Small intestine (tissue), 7 donors: ENCODE data around the gene TMED1. TPM values are rescaled to one million over a fixed set of nuclear protein-coding genes. Genes with fewer than 3 reads are reported as not detected.
"Not testable (repeated sequence)": the region's sequence is repeated elsewhere in the genome, so short reads cannot be mapped to it uniquely, and the experiment has no call there.

ENCODE experiments used
- DNase-seq, 2 donors: peaks; one replicate each; pipeline versions ENCODE4 v3.0.0 to v3.0.0-alpha.2; 2013
- FAIRE-seq: peaks from 2 replicates; lab custom pipeline; 2012; peaks lifted over from hg19 to GRCh38; lab: Jason Lieb, UNC
- H3K27ac ChIP-seq, 3 donors: one replicate each; pipeline ENCODE4 v1.5.1; 2013; ENCODE audit warnings: low read length in 2 of 3, mild to moderate bottlenecking in 2 of 3, control low read depth in 1 of 3, inconsistent platforms in 1 of 3, low read depth in 1 of 3, moderate library complexity in 1 of 3
- H3K27me3 ChIP-seq, 3 donors: one replicate each; pipeline ENCODE4 v1.6.1; 2013; ENCODE audit warnings: low read length in 3 of 3, inconsistent platforms in 1 of 3; ENCODE audit not compliant: control insufficient read depth in 3 of 3, insufficient read depth in 3 of 3
- H3K36me3 ChIP-seq, 3 donors: one replicate each; pipeline ENCODE4 v1.6.1; 2013; ENCODE audit warnings: low read length in 3 of 3, inconsistent platforms in 1 of 3, low read depth in 1 of 3, mild to moderate bottlenecking in 1 of 3, moderate library complexity in 1 of 3; ENCODE audit not compliant: control insufficient read depth in 3 of 3, insufficient read depth in 2 of 3
- H3K4me1 ChIP-seq, 3 donors: one replicate each; pipeline ENCODE4 v1.6.1; 2013; ENCODE audit warnings: low read length in 2 of 3, inconsistent platforms in 1 of 3, low read depth in 1 of 3, mild to moderate bottlenecking in 1 of 3, moderate library complexity in 1 of 3; ENCODE audit not compliant: control insufficient read depth in 3 of 3, insufficient read depth in 2 of 3
- H3K4me3 ChIP-seq, 3 donors: one replicate each; pipeline ENCODE4 v1.5.1; 2013; ENCODE audit warnings: low read length in 3 of 3, control low read depth in 1 of 3, inconsistent platforms in 1 of 3, low read depth in 1 of 3, mild to moderate bottlenecking in 1 of 3, moderate library complexity in 1 of 3
- H3K9me3 ChIP-seq, 2 donors: one replicate each; pipeline ENCODE4 v1.6.1; 2013; ENCODE audit warnings: low read depth in 1 of 2, low read length in 1 of 2; ENCODE audit not compliant: control insufficient read depth in 2 of 2, insufficient read depth in 1 of 2
- WGBS, 3 donors: extraction: QIAGEN DNeasy Blood & Tissue Kit; methylation state at CpG; one replicate each; pipeline ENCODE4 v1.1.7; 2013; 5-methylcytosine and 5-hydroxymethylcytosine counted together
- polyA plus RNA-seq, 4 donors: library from polyadenylated mRNA; stranded (reverse) in 3 of 4; unstranded in 1 of 4; fragments of 200-250 nt in 3 of 4; fragments of 120-200 nt in 1 of 4; gene quantifications; one replicate each; pipeline versions ENCODE4 v1.2.1 to v1.2.3, GENCODE V29; 2013
- donor health status: healthy with polysubstance abuse.
- donor health status: control.
- donor health status: control.
- donor health status: Bipolar disorder and iron deficiency.
- donor health status: healthy.

Gene TMED1
- polyA plus RNA-seq, 4 donors = 21.0 to 31.7 (median 25.6) TPM

DNA sequence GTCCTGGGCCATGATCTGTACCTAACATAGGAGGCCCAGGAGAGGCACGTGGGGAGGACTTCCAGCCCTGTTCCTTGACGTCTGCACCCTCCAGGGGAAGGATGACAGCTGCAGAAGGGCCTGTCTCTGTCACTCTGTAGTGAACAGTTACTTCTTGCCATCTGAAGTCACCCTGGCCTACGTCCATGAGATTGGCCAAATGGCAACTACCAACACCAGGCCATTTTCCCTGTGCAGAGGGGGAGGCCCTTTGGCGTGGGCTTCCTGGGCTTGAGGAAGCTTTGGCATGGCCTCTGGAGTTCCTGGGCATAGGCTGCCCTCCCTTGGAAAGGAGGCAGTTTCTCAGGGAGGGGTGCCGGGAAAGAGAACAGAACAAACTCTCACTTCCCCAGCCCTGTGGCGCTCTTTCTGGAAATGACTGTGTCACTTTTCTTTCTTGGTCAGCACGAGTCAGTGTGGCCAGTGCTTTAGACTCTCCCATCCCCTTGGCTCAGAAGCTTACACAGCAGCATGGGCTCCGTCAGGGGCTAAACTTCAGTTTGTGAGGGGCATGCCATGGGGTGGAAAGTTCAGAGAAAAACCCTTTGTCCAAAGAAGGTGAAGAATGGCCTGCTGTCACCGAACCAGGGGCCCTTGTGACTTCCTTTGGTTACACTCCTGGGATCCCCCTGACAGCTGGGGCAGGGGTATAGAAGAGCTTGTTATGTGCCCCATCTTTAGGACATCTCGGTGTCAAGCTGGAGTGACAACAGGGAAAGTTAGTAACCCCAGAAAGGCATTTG, 40.6 kb upstream of the TMED1 start:
- no peak for FAIRE-seq
- H3K4me3 ChIP-seq = no peak overlapping the region
- H3K4me1 ChIP-seq = peaks cover 0 to 14% (median 7%) of the 10 kb centered on the region in 3 donors
- H3K9me3 ChIP-seq = peaks cover 0 to 6% of the 10 kb centered on the region in 2 donors
- H3K36me3 ChIP-seq = peaks cover 0 to 50% (median 0%) of the 10 kb centered on the region in 3 donors
- WGBS, 3 donors = 68 to 90% (median 70%) methylated on average over 10 of the region's 10 CpGs
- no peaks in the 10 kb centered on the region for H3K27me3 ChIP-seq
- peak overlapping the region in 1 of 3 donors; percentile 22 for H3K27ac ChIP-seq
- no peak for DNase-seq

DNA sequence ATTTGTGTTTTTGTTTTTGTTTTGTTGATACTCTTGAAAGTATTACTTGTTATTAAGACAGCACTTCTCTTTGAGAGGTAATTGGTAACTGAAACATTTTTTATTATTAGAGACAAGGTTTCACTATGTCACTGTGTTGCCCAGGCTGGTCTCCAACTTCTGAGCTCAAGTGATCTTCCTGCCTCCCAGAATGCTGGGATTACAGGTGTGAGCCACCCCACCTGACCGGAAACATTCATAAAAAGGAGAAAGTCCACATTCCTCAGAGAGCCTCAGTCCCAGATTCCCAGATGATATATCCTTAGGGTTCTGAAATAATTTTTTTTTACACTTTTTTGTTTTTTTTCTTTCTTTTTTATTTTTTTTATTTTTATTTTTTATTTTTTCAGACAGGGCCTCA, 38.0 kb upstream of the TMED1 start:
- peaks cover 0 to 14% (median 7%) of the 10 kb centered on the region in 3 donors for H3K4me1 ChIP-seq
- 18 to 62% (median 35%) methylated on average over 1 of the region's 1 CpG for WGBS, 3 donors
- H3K27ac ChIP-seq = peak overlapping the region in 2 of 3 donors; percentile 5 to 18
- DNase-seq (peak; percentile 66 to 86), FAIRE-seq (no peak)
- H3K36me3 ChIP-seq = peaks cover 0 to 30% (median 0%) of the 10 kb centered on the region in 3 donors
- H3K27me3 ChIP-seq = no peaks in the 10 kb centered on the region
- peaks cover 0 to 5% of the 10 kb centered on the region in 2 donors for H3K9me3 ChIP-seq
- H3K4me3 ChIP-seq = no peak overlapping the region

DNA sequence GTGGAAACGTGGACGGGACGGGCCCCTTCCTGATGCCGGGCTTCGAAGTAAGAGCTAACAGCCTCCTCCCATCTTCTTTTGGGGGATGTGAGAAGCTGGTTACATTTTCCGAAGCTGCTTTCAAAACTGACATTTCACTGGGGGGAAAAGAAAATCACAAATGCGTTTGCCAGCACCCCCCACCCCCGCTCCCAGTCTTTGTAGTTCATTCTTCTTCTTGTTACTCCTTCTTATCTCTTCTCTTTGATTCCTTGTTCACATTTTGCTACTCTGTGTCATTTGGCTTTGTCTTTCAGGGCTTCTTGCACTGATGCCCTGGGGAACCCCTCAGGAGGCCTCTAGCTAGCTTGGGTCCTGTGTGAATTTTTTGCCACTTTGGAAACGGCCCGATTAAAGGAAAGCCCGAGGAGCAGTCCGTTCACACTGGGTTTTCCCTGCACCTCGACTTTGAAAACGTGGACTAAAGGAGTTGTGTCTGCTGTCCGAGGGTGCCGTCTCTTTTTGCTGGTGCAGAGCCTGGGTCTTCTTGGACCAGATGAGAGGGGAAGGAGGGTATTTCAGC, 36.6 kb upstream of the TMED1 start:
- H3K27ac ChIP-seq = peak overlapping the region in 2 of 3 donors; percentile 48 to 84
- no peak for FAIRE-seq
- peak; percentile 25 to 55 for DNase-seq

DNA sequence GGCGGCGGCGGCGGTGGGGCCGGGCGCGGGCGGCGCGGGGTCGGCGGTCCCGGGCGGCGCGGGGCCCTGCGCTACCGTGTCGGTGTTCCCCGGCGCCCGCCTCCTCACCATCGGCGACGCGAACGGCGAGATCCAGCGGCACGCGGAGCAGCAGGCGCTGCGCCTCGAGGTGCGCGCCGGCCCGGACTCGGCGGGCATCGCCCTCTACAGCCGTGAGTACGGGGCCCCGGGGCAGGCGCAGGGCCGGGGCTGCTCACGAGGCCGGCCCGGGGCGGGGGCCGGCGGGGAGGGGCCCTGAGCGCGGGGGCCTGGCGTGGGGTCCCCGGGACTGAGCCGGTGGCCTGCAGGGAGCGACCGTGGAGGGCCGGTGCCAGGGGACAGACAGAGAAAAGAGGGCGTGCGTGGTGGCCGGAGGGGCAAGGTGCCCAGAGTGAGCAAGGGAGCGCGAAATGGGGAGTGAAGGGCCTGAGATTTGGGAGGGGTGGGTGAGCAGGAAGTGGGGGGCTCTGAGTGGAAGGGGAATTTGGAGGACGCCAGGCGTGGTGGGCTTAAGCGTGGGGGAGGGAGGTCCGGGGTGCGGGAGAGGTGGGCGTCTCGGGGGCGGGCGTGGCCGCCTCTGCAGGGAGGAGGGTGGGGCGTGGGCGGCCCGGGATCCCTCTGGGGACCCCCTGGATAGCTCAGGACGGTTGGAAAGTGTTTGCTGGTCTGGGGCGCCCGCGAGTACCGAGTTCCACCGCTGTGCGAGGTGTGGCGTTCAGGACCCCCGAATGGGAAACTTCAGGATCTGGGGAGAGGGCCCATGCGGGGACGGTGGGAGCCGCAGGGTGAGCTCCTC, 35.9 kb upstream of the TMED1 start:
- whole genome bisulfite sequencing, 3 donors = 0 to 1% (median 0%) methylated on average over 30 to 90 of the region's 90 CpGs
- no peak for FAIRE-seq

More for the DNA sequence above, 36.6 kb upstream of the TMED1 start:
- WGBS, 3 donors = 8 to 11% (median 8%) methylated on average over 13 to 16 of the region's 16 CpGs
- H3K9me3 ChIP-seq = no peaks in the 10 kb centered on the region
- H3K36me3 ChIP-seq = peaks cover 0 to 24% (median 0%) of the 10 kb centered on the region in 3 donors
- H3K27me3 ChIP-seq = no peaks in the 10 kb centered on the region
- H3K4me3 ChIP-seq = peak overlapping the region; percentile 78 to 95 (median 83)
- peaks cover 0 to 8% (median 7%) of the 10 kb centered on the region in 3 donors for H3K4me1 ChIP-seq

DNA sequence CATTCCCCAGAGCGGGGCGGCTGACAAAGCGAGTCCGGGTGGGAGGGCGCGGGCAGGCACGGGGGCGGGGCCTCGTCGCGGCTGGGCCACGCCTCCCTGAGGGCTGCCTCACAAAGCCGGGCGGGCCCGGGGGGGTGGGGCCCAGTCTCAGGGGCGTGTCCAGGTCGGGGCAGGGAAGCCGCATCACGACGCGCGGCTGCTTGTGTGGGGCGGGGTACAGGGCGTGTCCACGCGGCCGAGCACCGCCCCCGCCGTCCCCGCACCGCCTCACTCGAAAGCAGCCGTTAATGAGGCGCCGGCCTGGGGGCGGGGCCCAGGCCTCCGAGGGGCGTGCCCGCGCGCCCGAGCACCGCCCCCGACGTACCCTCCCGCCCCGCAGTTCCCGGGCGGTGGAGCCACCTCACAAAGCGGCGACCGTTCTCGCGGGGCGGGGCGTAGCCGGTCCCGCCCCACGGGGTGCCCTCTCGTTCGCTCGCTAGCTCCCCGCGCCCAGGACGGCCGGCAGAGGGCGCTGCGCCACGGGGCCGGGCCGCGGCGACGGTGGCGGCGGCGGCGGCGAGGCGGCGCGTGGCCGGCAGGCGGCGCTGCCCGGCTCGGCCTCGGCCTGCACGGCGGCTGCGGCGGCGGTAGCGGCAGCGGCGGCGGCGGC, 35.1 kb upstream of the TMED1 start, which contains the start of gene CARM1:
Gene CARM1, plus strand, starts transcription at position 599 of the 649 bp plus-strand sequence. CDS start 150 bp downstream, outside the sequence.
- DNase-seq (peak; percentile 98 to 100), FAIRE-seq (no peak)
- WGBS, 3 donors = 0 to 1% (median 1%) methylated on average over 19 to 99 of the region's 99 CpGs
- Histone ChIP-seq H3K27me3 (no peaks in the 10 kb centered on the region), H3K27ac (peak within 1 kb of the TSS; percentile 78 to 87 (median 86)), H3K36me3 (peaks cover 0 to 15% (median 0%) of the 10 kb centered on the region in 3 donors), H3K4me3 (peak within 1 kb of the TSS; percentile 78 to 95 (median 83)), H3K9me3 (no peaks in the 10 kb centered on the region), H3K4me1 (peaks cover 0 to 7% (median 3%) of the 10 kb centered on the region in 3 donors)

More for the DNA sequence above, 35.9 kb upstream of the TMED1 start:
- Histone ChIP-seq H3K27me3 (no peaks in the 10 kb centered on the region), H3K36me3 (peaks cover 0 to 24% (median 0%) of the 10 kb centered on the region in 3 donors), H3K9me3 (no peaks in the 10 kb centered on the region), H3K4me3 (peak overlapping the region; percentile 78 to 95 (median 83)), H3K27ac (peak overlapping the region; percentile 78 to 86 (median 84)), H3K4me1 (peaks cover 0 to 7% (median 5%) of the 10 kb centered on the region in 3 donors)
- peak; percentile 33 to 74 for DNase-seq

DNA sequence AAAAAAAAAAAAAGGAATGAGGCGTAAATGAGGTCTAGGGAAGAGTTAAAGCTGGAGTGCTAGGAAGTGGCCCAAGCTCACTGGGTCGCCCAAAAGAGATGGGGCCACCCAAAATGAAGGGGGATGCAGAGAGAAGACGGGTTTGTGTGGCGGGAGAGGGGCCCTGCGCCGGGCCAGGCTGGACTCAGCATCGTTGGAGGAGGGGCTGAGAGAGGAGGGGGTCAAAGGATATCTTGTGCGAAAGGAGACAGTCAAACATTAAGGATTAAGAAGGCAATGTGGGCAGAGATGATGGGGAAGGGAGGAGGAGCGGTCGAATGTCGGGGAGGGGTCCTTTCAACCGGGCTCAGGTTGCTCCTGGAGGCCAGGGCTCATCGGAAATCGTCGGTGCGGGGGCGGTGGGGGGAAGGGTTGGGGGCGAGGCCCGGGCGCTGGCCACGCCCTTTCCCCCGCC, 34.5 kb upstream of the TMED1 start:
- H3K9me3 ChIP-seq = no peaks in the 10 kb centered on the region
- H3K4me3 ChIP-seq = peak overlapping the region in 2 of 3 donors; percentile 31 to 59
- 1 to 2% (median 2%) methylated on average over 13 to 22 of the region's 22 CpGs for WGBS, 3 donors
- DNase-seq (no peak), FAIRE-seq (no peak)
- peak overlapping the region; percentile 44 to 87 (median 76) for H3K27ac ChIP-seq
- H3K4me1 ChIP-seq = peaks cover 0 to 7% (median 3%) of the 10 kb centered on the region in 3 donors
- H3K36me3 ChIP-seq = peaks cover 0 to 11% (median 0%) of the 10 kb centered on the region in 3 donors
- H3K27me3 ChIP-seq = no peaks in the 10 kb centered on the region

DNA sequence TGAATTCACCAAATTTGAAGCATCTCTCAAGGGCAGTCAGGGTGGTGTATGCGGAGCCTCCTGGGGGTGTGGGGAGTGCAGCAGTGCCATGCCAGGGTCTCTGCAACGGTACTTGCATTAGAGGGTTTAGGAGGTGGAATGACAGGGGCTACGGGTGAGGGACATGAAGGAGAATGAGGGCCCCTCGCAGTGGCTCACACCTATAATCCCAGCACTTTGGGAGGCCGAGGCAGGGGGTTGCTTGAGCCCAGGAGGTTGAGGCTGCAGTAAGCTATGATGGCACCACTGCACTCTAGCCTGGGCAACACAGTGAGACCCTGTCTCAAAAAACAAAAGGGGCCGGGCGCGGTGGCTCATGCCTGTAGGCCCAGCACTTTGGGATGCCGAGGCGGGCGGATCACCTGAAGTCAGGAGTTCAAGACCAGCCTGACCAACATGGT, 33.9 kb upstream of the TMED1 start:
- not testable (repeated sequence) for H3K36me3 ChIP-seq, DNase-seq, FAIRE-seq, H3K27ac ChIP-seq, H3K4me1 ChIP-seq, H3K9me3 ChIP-seq, H3K4me3 ChIP-seq, H3K27me3 ChIP-seq
- 95 to 98% (median 95%) methylated on average over 11 of the region's 11 CpGs for WGBS, 3 donors
